Measurements from ENCODE around the gene TBATA.

DNA sequence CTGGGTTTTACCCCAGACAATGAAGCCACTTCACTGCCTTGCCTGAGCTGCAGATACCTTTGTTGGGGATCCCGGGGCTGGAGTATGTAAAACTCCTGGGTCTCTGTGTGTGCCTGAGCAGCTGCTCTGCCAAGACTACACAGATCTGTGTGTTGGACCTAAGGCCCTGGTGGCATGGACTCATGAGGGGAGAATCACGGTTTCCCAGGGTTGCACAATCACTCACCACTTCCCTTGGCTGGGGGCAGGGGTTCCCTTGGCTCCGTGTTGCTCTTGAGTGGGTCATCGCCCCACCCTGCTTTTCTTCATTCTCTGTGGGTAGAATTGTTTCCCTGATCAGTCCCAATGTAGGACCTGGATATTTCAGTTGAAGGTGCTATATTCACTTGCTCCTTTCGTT is 13.9 kb upstream of the TBATA start:
- TF ChIP-seq, protein P1, sequence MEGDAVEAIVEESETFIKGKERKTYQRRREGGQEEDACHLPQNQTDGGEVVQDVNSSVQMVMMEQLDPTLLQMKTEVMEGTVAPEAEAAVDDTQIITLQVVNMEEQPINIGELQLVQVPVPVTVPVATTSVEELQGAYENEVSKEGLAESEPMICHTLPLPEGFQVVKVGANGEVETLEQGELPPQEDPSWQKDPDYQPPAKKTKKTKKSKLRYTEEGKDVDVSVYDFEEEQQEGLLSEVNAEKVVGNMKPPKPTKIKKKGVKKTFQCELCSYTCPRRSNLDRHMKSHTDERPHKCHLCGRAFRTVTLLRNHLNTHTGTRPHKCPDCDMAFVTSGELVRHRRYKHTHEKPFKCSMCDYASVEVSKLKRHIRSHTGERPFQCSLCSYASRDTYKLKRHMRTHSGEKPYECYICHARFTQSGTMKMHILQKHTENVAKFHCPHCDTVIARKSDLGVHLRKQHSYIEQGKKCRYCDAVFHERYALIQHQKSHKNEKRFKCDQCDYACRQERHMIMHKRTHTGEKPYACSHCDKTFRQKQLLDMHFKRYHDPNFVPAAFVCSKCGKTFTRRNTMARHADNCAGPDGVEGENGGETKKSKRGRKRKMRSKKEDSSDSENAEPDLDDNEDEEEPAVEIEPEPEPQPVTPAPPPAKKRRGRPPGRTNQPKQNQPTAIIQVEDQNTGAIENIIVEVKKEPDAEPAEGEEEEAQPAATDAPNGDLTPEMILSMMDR (IDR thresholded peaks at IDR 0.05) = no peak
- TF ChIP-seq SIN3A (IDR thresholded peaks at IDR 0.05; ENCODE audit: borderline replicate concordance, low read depth, low read length) (no peak), EZH2phosphoT487 (IDR thresholded peaks at IDR 0.05; ENCODE audit: borderline replicate concordance, low read depth) (no peak), PBX3 (IDR thresholded peaks at IDR 0.05) (no peak), YY1 (IDR thresholded peaks at IDR 0.05; ENCODE audit: low read depth) (no peak), POLR2AphosphoS5 (IDR thresholded peaks at IDR 0.05; ENCODE audit: low read depth, low read length) (no peak), FOXM1 (IDR thresholded peaks at IDR 0.05; ENCODE audit: low read depth) (no peak), RAD21 (IDR thresholded peaks at IDR 0.05; ENCODE audit: low read length) (no peak), FOXJ3 (CRISPR knock-in tag; IDR thresholded peaks at IDR 0.05) (no peak)
- TF ChIP-seq, protein P2, sequence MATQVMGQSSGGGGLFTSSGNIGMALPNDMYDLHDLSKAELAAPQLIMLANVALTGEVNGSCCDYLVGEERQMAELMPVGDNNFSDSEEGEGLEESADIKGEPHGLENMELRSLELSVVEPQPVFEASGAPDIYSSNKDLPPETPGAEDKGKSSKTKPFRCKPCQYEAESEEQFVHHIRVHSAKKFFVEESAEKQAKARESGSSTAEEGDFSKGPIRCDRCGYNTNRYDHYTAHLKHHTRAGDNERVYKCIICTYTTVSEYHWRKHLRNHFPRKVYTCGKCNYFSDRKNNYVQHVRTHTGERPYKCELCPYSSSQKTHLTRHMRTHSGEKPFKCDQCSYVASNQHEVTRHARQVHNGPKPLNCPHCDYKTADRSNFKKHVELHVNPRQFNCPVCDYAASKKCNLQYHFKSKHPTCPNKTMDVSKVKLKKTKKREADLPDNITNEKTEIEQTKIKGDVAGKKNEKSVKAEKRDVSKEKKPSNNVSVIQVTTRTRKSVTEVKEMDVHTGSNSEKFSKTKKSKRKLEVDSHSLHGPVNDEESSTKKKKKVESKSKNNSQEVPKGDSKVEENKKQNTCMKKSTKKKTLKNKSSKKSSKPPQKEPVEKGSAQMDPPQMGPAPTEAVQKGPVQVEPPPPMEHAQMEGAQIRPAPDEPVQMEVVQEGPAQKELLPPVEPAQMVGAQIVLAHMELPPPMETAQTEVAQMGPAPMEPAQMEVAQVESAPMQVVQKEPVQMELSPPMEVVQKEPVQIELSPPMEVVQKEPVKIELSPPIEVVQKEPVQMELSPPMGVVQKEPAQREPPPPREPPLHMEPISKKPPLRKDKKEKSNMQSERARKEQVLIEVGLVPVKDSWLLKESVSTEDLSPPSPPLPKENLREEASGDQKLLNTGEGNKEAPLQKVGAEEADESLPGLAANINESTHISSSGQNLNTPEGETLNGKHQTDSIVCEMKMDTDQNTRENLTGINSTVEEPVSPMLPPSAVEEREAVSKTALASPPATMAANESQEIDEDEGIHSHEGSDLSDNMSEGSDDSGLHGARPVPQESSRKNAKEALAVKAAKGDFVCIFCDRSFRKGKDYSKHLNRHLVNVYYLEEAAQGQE (IDR thresholded peaks at IDR 0.05; ENCODE audit: low read depth, low read length) = no peak
